Sigmoid colon (tissue), 4 donors: Measurements from ENCODE around the gene ABCB1.

ENCODE experiments used
- EP300 ChIP-seq, 4 donors: sonication (generic); formaldehyde crosslinking; IDR thresholded peaks; one replicate each; pipeline ENCODE4 v1.6.1; 2017; ENCODE audit warnings: antibody characterized with exemption in 4 of 4
- POLR2A ChIP-seq, 2 donors: fragments of 450-650 bp; IDR thresholded peaks; one replicate each; pipeline ENCODE4 v1.6.1; 2016; ENCODE audit warnings: antibody characterized with exemption in 2 of 2, mild to moderate bottlenecking in 2 of 2, moderate library complexity in 2 of 2
- POLR2AphosphoS5 ChIP-seq, 4 donors: sonication (generic); formaldehyde crosslinking; IDR thresholded peaks; one replicate each; pipeline ENCODE4 v1.6.1; 2017; ENCODE audit warnings: antibody characterized with exemption in 4 of 4
- TF ChIP-seq, protein P1 (sequence below), 4 experiments: fragments of 450-650 bp in 3 of 4; fragments of 200-600 bp in 1 of 4; IDR thresholded peaks; one replicate each; pipeline ENCODE4 v1.5.1; 2016 to 2019; ENCODE audit warnings: antibody characterized with exemption in 4 of 4, mild to moderate bottlenecking in 3 of 4, moderate library complexity in 2 of 4

DNA sequence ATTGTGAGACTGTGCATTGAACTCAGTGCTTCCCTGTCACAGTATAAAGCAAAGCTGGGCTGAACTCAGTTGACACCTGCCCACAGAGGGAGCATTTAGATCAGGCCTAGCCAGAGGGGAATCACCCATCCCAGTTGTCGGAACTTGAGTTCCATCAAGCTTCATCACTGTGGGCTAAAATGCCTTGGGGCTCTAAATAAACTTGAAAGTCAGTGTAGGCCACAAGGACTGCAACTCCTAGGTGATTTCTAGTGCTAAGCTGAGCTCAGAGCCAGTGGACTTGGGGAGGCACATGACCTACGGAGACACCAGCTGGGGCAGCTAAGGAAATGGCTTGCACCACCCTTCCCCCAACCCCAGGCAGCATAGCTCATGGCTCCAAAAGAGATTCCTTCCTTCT, 117.6 kb downstream of the ABCB1 start:
- TF ChIP-seq, protein P1, sequence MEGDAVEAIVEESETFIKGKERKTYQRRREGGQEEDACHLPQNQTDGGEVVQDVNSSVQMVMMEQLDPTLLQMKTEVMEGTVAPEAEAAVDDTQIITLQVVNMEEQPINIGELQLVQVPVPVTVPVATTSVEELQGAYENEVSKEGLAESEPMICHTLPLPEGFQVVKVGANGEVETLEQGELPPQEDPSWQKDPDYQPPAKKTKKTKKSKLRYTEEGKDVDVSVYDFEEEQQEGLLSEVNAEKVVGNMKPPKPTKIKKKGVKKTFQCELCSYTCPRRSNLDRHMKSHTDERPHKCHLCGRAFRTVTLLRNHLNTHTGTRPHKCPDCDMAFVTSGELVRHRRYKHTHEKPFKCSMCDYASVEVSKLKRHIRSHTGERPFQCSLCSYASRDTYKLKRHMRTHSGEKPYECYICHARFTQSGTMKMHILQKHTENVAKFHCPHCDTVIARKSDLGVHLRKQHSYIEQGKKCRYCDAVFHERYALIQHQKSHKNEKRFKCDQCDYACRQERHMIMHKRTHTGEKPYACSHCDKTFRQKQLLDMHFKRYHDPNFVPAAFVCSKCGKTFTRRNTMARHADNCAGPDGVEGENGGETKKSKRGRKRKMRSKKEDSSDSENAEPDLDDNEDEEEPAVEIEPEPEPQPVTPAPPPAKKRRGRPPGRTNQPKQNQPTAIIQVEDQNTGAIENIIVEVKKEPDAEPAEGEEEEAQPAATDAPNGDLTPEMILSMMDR (IDR thresholded peaks at IDR 0.05): no peak
- TF ChIP-seq POLR2A (IDR thresholded peaks at IDR 0.05) (no peak), POLR2AphosphoS5 (IDR thresholded peaks at IDR 0.05) (no peak), EP300 (IDR thresholded peaks at IDR 0.05) (no peak)
